Adrenal gland (tissue), 12 donors: ENCODE results near the gene LAMA4. TPM values are rescaled to one million over a fixed set of nuclear protein-coding genes. Genes with fewer than 3 reads are reported as not detected.

Source experiments
- DNase-seq, 7 donors: peaks; one replicate each; pipeline ENCODE4 v3.0.0-alpha.2; 2019 to 2020
- H3K27ac ChIP-seq, 5 donors: fragments of 200-600 bp; sonication (generic) in 4 of 5; 1 replicate in 3 of 5; 2 replicates in 2 of 5; pipeline versions ENCODE4 v1.5.1 to v1.8.0; 2016 to 2020; ENCODE audit warnings: mild to moderate bottlenecking in 1 of 5
- H3K27me3 ChIP-seq: fragments of 200-600 bp; 2 replicates; pipeline ENCODE4 v1.8.0; 2021
- H3K36me3 ChIP-seq, 2 donors: fragments of 200-600 bp; replicated peaks in 1 of 2; 1 replicate in 1 of 2; 2 replicates in 1 of 2; pipeline versions ENCODE4 v1.5.1 to v1.8.0; 2018 to 2022
- H3K4me1 ChIP-seq, 2 donors: fragments of 200-600 bp; replicated peaks in 1 of 2; 1 replicate in 1 of 2; 2 replicates in 1 of 2; pipeline versions ENCODE4 v1.5.1 to v1.8.0; 2018 to 2021
- H3K4me3 ChIP-seq, 4 donors: fragments of 200-600 bp; sonication (generic) in 3 of 4; one replicate each; pipeline ENCODE4 v1.5.1; 2016 to 2018
- H3K9me3 ChIP-seq, 3 donors: fragments of 200-600 bp; sonication (generic) in 1 of 3; replicated peaks in 1 of 3; 1 replicate in 2 of 3; 2 replicates in 1 of 3; pipeline versions ENCODE4 v1.5.1 to v1.8.0; 2016 to 2021
- CTCF ChIP-seq, 6 experiments: fragments of 450-650 bp in 4 of 6; fragments of 200-600 bp in 2 of 6; sonication (generic) in 1 of 6; IDR thresholded peaks; 1 replicate in 5 of 6; 2 replicates in 1 of 6; pipeline versions ENCODE4 v1.5.1 to v1.8.0; 2016 to 2021; ENCODE audit warnings: antibody characterized with exemption in 6 of 6, mild to moderate bottlenecking in 2 of 6, moderate library complexity in 1 of 6
- POLR2A ChIP-seq, 2 donors: fragments of 450-650 bp; IDR thresholded peaks; one replicate each; pipeline ENCODE4 v1.6.1; 2017; ENCODE audit warnings: antibody characterized with exemption in 2 of 2, mild to moderate bottlenecking in 2 of 2, moderate library complexity in 1 of 2
- WGBS, 4 donors: extraction: QIAGEN DNeasy Blood & Tissue Kit in 2 of 4; methylation state at CpG; one replicate each; pipeline versions ENCODE4 v1.1.5 to v1.1.7; 2013 to 2017; 5-methylcytosine and 5-hydroxymethylcytosine counted together
- intact Hi-C, 2 donors: fragments of 100-400 bp; cut with DNase I; formaldehyde crosslinking; loops; one replicate each; pipeline versions ENCODE4 v1.14.1 to v1.15.0; 2022 to 2023
- polyA plus RNA-seq, 3 donors: library from polyadenylated mRNA; stranded (reverse); fragments of 200-250 nt in 2 of 3; fragments of 350-450 nt in 1 of 3; fragmentation: Illumina TruSeq in 1 of 3; extraction: RNeasy Lipid Tissue Mini Kit (QIAGEN cat#74804) in 1 of 3; gene quantifications; one replicate each; pipeline ENCODE4 v1.2.3, GENCODE V29; 2013 to 2014
- total RNA-seq, 9 donors: library from RNA; depleted of rRNA in 4 of 9; stranded (reverse); fragments of >200 nt in 4 of 9; fragments of 120-200 nt in 1 of 9; fragmentation: NEBNext Ultra II Directional in 1 of 9; extraction: Animal tissue kit (Norgen Biotek cat#: 25700) in 1 of 9; gene quantifications; one replicate each; pipeline versions ENCODE4 v1.1.0 to v1.2.4, GENCODE V29; 2013 to 2023
- donor health status: healthy with polysubstance abuse.
- donor health status: Bipolar disorder and iron deficiency.
- donor health status: DM: yes; HTN: yes; CAD: no.
- donor health status: DM: no; HTN: no; CAD: no.
- donor health status: DM: no; HTN: no; CAD: no.
- donor health status: DM: yes; HTN: yes; CAD: no.

Gene LAMA4
- total and polyA plus RNA-seq, 12 donors: 7.5 to 102 (median 23.3) TPM

GRCh38 chr6:112218563-112218962 is 35.8 kb downstream of the LAMA4 start:
- peak in 3 of 7 donors; percentile 12 to 29 (median 25) for DNase-seq
- Histone ChIP-seq H3K27me3 (no peaks in the 10 kb centered on the region), H3K4me3 (no peak overlapping the region), H3K9me3 (no peaks in the 10 kb centered on the region), H3K36me3 (no peaks in the 10 kb centered on the region), H3K4me1 (peaks cover 0 to 5% of the 10 kb centered on the region in 2 donors), H3K27ac (no peak overlapping the region)
- 41 to 67% (median 46%) methylated on average over 5 of the region's 5 CpGs for WGBS, 4 donors
- TF ChIP-seq POLR2A (IDR thresholded peaks at IDR 0.05): no peak
- no peak for TF ChIP-seq CTCF (IDR thresholded peaks at IDR 0.05)
- intact Hi-C loops: no loop called here

- TF ChIP-seq CTCF (IDR thresholded peaks at IDR 0.05): no peak
- TF ChIP-seq POLR2A (IDR thresholded peaks at IDR 0.05): no peak
- H3K9me3 ChIP-seq: no peaks in the 10 kb centered on the region
- H3K27ac ChIP-seq: peak overlapping the region in 1 of 5 donors; percentile 78
- DNase-seq: peak in 1 of 7 donors; percentile 23
- WGBS, 4 donors: 47 to 66% (median 64%) methylated on average over 6 of the region's 6 CpGs
- H3K36me3 ChIP-seq: no peaks in the 10 kb centered on the region
- intact Hi-C loops: no loop called here
- H3K27me3 ChIP-seq: no peaks in the 10 kb centered on the region
- H3K4me1 ChIP-seq: no peaks in the 10 kb centered on the region
- H3K4me3 ChIP-seq: no peak overlapping the region
These were observed 37.5 kb downstream of the LAMA4 start for GRCh38 chr6:112216662-112217551.

GRCh38 chr6:112215488-112216284 is 38.7 kb downstream of the LAMA4 start:
- intact Hi-C loops: no loop called here
- TF ChIP-seq CTCF (IDR thresholded peaks at IDR 0.05): no peak
- no peak for TF ChIP-seq POLR2A (IDR thresholded peaks at IDR 0.05)
- Histone ChIP-seq H3K4me1 (no peaks in the 10 kb centered on the region), H3K9me3 (no peaks in the 10 kb centered on the region), H3K27ac (peak overlapping the region in 1 of 5 donors; percentile 64), H3K27me3 (no peaks in the 10 kb centered on the region), H3K36me3 (no peaks in the 10 kb centered on the region), H3K4me3 (no peak overlapping the region)
- DNase-seq: no peak
- WGBS, 4 donors: 80 to 86% (median 83%) methylated on average over 7 of the region's 7 CpGs

- intact Hi-C loops: no loop called here
- no peaks in the 10 kb centered on the region for H3K27me3 ChIP-seq
- H3K4me1 ChIP-seq: no peaks in the 10 kb centered on the region
- H3K9me3 ChIP-seq: no peaks in the 10 kb centered on the region
- peak overlapping the region in 1 of 5 donors; percentile 64 for H3K27ac ChIP-seq
- no peak overlapping the region for H3K4me3 ChIP-seq
- TF ChIP-seq POLR2A (IDR thresholded peaks at IDR 0.05): no peak
- TF ChIP-seq CTCF (IDR thresholded peaks at IDR 0.05): no peak
- H3K36me3 ChIP-seq: no peaks in the 10 kb centered on the region
- WGBS, 4 donors: 25 to 47% (median 45%) methylated on average over 2 of the region's 2 CpGs
- DNase-seq: no peak
These were observed 39.6 kb downstream of the LAMA4 start for GRCh38 chr6:112214739-112215269.
